NCI-H774 (cell line): ENCODE data around the gene TGFBR2.

ENCODE experiments used
- DNase-seq: peaks from one replicate; lab custom pipeline; 2025; lab: John Stamatoyannopoulos, UW

TGFBR2 gene

GRCh38 chr3:30719536-30719935 is 113.1 kb downstream of the TGFBR2 start:
- DNase-seq: no peak

DNA sequence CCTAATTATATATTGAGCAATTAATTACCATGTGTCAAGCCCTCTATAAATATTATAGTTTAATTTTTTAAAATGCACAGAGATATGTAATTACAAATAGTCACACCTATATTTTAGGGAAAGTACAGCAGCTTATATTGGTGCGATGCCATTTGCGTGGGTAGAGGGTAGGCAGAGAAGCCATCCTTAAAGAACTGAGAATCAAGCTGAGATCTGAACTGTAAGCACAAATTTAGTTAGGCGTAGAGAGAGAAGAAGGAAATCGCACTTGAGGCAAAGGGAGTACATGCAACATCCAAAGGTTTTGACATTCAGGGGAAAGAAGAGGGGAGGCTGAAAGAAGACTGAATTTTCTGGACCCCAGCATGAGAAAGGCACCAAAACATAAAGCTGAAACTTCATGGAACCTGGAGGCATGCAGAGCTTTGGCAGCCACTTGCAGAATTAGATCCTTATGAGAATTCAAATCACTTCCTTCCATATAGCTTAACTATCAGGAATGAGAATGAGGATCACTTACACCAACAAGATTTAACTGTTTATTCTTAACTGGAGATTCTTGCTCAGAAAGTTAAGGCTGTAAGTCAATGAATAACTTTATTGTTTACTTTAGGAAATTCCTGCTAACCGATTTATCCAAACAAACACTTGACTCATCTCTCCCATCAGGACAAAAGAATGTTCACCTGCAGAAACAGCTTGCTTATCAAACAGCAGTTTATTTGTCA is 114.3 kb downstream of the TGFBR2 start:
- no peak for DNase-seq

DNA sequence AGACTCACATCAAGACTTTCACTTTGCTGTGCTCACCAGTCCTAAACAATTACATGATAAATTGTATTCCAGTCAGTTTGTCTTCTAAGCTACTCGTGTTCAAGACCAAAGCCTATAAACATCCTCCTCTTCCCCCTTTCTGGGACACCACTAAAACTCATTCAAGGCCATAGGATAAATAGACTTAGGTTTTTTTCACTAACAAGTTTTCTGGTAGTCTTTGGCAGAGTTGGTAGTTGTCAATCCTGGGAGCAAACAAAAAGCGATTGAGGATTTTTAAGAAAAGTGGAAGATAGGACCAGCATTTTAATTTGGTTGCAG is 114.9 kb downstream of the TGFBR2 start:
- no peak for DNase-seq

DNA sequence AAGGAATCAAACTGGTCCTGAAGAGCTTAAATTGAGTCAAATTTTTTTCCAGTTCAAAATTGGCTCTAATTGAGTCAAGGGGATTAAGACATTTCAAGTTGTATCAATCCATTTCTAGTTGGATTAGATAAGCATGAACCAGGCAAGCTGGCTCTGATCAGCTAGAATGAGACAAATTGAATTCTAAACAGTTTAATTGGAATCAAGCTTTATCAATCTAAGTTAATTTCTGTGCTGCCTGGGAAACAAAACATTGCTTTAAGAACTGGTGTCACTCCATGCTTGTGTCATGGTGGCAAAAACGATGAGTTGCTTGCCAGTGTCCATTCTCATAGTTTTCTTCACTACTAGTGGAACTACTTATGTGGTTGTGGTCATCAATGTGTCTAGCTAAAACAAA is 116.8 kb downstream of the TGFBR2 start:
- no peak for DNase-seq

- no peak for DNase-seq
Measured at GRCh38 chr3:30724863-30725262, 118.5 kb downstream of the TGFBR2 start.

DNA sequence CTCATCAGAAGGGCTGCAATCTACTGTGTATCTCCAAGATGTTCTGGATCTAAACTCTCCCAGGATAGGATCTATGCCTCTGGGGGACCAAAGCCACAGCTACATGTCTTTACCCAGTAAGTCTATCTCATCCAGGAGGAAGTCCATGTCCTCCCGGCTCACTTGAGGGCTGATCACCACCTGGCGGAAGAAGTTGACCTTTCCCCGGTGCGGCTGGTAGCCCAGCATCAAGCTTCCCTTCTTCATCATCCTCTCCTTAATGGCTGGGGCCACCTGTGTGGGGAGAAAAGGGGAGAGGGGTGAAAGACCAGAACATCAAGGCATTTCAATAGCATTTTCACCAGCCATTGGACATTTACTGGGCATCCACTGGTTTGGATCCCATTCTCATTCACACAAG is 121.7 kb downstream of the TGFBR2 start:
- no peak for DNase-seq

GRCh38 chr3:30729512-30729911 is 123.1 kb downstream of the TGFBR2 start:
- DNase-seq: no peak

GRCh38 chr3:30729936-30730335 is 123.5 kb downstream of the TGFBR2 start:
- no peak for DNase-seq

DNA sequence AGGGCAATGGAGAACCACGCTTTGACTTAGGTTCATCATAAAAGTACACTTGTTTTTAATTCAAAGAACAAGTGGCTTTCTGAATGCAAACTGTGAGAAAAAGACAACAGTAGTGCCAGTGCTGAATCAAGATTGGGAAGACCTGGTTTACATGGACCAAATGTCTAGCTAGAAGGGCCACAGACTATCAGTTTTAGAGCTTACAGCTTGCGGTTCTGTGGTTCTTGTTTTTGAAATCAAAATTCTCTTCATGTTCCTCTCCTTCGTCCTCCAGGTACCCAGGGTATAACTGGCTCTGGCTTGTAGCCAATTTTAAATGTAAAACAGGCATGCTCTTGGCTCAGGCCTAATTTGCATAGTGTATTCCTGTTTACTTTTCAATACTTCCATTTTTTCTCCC is 124.6 kb downstream of the TGFBR2 start:
- DNase-seq: no peak

- no peak for DNase-seq
Measured at GRCh38 chr3:30733209-30733608, 126.8 kb downstream of the TGFBR2 start.

DNA sequence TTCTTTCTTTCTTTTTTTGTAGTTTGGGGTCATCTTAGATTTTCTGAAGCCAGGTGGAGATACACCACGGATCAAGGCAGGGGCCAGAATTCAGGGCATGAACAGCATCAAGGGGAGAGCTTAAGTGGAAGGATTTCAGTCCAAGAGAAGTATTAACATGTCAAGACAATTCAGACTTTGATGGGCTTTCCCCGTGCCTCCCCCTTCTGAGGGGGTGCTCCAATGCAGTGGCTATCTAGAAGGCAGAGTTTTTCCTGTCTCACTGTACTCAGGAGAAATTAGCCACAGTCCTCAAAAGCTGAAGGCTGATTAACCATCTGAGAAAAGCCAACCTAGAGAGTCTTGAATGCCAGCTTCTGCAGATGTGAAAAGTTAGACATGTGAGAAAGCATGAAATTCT is 127.3 kb downstream of the TGFBR2 start:
- DNase-seq: no peak

- DNase-seq: no peak
Measured at GRCh38 chr3:30737743-30738499, 131.5 kb downstream of the TGFBR2 start.

- DNase-seq: no peak
Measured at GRCh38 chr3:30738605-30739004, 132.2 kb downstream of the TGFBR2 start.

GRCh38 chr3:30741889-30742288 is 135.5 kb downstream of the TGFBR2 start:
- DNase-seq: no peak

DNA sequence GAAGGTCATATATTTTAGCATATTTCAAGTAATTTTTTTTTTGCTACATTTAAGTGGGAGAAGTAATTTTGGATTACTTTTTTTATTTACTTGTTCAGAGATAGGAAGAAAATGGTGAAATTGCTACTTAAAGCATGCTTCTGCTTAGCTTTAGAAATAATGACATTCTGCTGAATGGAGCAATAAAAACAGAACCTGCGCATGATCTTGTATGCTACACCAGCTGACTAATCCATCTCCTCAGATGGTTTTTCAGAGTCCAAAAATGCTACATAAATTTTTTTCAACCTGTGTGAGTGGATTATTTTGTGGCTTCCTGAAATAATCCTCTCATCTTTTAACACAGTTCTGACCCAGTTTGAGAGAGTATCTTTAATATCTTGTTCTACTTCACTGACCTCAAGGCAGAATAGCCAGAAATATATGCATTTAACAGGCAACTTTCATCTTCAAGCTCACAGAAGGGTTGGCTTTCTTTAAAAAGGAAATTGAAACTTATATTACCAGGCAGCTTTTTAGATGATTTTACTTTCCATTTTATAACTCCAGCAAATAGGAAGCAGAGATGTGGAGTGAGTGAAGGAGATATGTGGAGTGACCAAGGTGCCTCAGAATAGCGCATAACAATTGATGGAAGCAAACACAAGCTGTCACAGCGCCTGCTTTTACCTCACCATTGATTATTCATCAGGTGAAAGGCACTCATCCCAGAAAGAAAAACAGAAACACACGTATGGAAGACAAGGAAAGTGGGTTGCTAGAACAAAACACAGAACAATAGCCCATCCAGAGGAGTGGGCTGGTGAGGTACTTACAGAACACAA is 136.6 kb downstream of the TGFBR2 start:
- DNase-seq: no peak
